ENCODE results near the gene DIAPH2.
"Not testable (repeated sequence)": the region's sequence is repeated elsewhere in the genome, so short reads cannot be mapped to it uniquely, and the experiment has no call there.

Gene DIAPH2

DNA sequence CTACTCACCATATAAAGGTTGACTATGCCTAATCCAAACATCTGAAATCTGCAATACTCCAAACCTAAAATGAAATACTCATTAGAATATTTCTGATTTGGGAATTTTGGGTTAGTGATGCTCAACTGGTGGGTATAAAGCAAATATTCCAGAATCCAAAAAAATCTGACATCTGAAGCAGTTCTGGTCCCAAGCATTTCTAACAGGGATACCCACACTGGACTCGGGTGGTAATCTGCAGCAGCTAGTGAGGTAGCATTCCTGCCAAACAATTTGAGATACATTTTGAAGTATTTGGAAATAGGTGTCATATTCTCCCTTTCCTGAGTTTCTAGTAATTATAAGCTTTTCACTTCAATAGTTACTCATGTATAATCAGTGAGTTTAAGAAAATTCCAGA lies 149.5 kb downstream of the DIAPH2 start:
- DNase-seq: no peak

DNA sequence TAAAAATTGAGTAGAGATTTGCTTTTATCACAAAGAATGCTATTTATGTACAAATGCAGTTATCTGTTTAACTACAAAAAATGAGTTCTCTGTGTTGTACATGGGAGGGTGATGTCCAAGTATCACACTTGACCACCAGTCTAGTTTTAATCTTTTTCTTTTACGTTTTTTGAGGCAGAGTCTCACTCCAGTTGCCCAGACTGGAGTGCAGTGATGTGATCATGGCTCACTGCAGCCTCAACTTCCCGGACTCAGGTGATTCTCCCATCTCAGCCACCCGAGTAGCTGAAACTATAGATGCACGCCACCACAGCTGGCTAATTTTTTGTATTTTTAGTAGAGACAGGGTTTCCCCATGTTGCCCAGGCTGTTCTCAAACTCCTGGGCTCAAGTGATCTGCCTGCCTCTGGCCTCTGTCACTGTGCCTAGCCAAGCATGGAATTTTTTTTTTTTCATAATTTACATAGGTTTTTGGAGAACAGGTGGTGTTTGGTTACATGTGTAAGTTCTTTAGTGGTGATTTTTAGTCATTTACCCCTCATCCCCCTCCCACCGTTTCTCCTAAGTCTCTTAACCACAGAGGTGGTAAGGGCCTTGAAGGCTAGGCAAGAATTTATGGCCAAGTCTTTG lies 151.1 kb downstream of the DIAPH2 start:
- DNase-seq: no peak

- peak; percentile 20 for DNase-seq
These were observed 153.2 kb downstream of the DIAPH2 start for GRCh38 chrX:96837808-96838207.

- DNase-seq: no peak
These were observed 153.9 kb downstream of the DIAPH2 start for GRCh38 chrX:96838537-96838936.

GRCh38 chrX:96841325-96841724 lies 156.7 kb downstream of the DIAPH2 start:
- DNase-seq: no peak

DNA sequence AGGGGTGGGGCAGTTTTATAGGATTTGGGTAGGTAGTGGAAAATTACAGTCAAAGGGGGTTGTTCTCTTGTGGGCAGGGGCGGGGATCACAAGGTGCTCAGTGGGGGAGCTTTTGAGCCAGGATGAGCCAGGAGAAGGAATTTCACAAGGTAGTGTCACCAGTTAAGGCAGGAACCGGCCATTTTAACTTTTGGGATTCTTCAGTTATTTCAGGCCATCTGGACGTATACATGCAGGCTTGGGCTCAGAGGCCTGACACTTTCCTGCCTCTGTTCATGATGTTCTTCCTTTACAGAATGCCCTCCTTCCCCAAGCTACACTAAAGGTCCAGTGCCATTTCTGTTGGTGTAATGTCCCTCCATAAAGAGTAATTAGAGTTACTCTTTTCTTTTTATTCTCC lies 157.2 kb downstream of the DIAPH2 start:
- DNase-seq: not testable (repeated sequence)

DNA sequence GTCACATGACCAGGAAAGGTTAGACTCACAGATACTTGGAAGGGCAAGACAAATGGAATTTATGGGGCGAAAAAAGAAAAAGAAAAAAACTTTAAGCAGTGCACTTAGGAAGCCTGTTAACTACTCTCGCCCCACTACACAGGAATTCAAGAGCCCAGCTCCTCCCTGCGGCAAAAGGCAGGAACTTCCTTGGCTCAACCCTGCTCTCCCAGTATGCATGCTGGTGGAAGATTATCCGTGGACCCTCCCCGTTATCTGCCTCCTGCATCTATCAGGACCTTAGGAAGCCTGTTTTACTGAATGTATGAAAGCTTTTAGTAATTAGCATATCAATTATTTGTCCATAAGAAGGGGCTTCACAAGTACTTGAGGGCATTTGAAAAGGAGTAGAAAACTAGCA lies 158.9 kb downstream of the DIAPH2 start:
- DNase-seq: peak; percentile 18

DNA sequence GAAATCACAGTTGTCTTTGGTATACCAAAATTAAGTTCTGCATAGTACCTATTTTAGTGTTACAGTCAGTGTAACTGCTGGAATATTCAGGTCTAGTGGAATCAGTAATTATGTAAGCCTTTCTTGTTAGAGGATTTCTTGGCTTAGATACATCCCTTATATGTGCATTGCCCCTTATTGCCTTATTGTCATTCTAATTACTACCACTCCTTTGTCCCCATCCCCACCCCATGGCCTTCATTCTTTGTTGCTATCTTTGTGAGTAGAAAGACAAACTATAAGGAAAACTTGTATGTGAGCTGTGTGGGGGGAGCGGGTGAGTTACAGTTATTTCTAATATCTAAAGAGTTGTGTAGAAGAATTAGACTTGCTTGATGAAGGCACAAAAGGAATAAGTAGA lies 162.2 kb downstream of the DIAPH2 start:
- no peak for DNase-seq

DNA sequence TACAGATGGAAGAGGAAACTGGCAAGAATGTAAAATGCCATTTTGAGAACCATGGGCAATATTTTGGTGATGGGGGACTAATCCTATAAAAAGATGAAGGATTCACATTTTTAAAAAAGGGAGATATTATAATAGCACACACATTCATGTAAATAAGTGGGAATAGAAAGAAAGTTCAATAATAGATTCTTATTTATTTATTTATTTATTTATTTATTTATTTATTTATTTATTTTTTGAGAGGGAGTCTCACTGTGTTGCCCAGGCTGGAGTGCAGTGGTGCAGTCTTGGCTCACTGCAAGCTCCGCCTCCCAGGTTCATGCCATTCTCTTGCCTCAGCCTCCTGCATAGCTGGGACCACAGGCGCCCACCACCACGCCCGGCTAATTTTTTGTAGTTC lies 174.8 kb downstream of the DIAPH2 start:
- DNase-seq: not testable (repeated sequence)

- DNase-seq: no peak
These were observed 176.6 kb downstream of the DIAPH2 start for GRCh38 chrX:96861218-96861617.

DNA sequence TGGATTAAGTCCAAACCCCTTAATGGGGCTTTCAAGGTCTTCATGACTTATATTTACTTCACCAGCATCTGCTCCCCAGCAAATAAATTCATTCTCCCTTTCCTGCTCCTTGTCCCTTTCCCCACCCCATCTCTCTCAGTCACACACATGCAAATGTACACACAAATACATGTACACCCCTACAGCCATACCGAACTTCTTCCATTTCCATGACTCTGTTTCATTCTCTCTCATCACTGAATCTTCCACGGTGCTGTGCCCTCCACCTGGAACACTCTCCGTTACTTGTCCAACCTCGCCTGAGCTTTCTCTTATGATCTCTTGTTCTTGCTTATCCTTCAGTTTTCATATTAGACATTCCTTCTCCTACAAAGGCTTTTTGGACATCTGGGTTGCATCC lies 177.0 kb downstream of the DIAPH2 start:
- DNase-seq: peak; percentile 12

- DNase-seq: no peak
These were observed 199.0 kb downstream of the DIAPH2 start, which contains the start of gene RPA4 for GRCh38 chrX:96883608-96884007. RPA4 (plus strand) TSS chrX:96883908; CDS start chrX:96884311, 403 bp downstream.

GRCh38 chrX:96884027-96884426 lies 199.4 kb downstream of the DIAPH2 start:
- DNase-seq: no peak

DNA sequence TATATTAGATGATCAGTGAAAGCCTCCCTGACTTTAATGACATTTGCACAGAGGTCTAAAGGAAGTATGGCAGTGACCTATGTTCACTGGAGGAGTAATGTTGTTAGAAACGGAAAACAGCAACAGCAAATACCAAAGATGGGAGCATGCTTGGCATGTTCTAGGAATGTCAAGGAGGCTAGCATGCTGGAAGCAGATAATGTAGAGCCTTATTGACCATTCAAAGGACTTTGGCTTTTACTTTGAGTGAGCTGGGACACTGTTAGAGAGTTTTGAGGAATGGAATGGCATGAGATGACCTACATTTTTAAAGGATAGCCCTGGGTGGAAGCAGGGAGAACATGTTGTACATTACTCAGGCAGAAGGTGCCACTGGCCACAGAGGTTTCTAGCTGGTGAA lies 205.1 kb downstream of the DIAPH2 start:
- no peak for DNase-seq

DNA sequence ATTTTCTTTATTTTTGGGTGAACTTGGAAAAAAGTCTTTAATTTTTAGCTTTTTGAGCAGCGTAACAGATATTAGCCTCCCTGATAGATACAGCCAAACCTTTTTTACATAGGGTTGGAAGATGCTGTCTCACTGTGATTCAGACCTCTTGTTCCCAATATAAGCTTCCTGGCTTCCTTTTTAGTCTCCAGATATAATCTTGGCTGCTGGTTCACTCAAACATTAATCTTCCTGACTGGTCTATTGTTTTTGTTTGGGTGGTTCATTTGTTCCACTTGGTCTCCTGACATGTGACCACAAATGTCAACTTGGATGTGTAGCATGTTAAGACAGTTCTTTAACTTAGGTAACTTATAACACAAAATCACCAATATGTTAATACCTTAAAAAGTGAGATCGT lies 222.1 kb downstream of the DIAPH2 start:
- DNase-seq: peak; percentile 10

DNA sequence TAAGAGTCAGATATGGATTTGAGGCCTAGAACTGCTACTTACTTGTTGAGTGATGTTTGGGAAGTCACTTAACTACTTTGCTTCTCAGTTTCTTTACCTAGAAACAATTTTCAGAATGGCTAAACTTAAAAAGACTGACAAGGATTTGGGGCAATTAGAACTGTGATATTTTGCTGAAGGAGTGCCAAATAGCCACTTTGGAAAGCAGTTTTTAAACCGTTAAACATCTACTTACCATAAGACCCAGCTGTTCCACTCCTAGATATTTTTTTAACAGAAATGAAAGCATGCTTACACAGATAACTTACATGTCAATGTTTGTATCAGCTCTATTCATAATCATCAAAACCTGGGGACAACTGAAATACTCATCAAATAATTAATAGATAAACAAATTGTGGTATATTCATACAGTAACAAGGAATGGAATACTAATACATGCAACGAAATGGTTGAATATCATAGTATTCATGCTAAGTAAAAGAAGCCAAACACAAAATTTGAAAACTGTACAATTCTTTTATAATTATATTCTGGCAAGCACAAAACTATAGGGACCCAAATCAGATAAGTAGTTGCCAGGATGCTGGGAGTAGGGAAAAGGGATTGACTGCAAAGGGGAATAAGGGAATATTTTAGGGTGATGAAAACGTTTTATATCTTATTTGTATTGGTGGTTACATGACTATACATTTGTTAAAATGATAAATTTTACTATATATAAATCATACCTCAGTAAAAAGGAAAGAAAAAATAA lies 223.1 kb downstream of the DIAPH2 start:
- no peak for DNase-seq

GRCh38 chrX:96909291-96909690 lies 224.6 kb downstream of the DIAPH2 start:
- DNase-seq: peak; percentile 15

DNA sequence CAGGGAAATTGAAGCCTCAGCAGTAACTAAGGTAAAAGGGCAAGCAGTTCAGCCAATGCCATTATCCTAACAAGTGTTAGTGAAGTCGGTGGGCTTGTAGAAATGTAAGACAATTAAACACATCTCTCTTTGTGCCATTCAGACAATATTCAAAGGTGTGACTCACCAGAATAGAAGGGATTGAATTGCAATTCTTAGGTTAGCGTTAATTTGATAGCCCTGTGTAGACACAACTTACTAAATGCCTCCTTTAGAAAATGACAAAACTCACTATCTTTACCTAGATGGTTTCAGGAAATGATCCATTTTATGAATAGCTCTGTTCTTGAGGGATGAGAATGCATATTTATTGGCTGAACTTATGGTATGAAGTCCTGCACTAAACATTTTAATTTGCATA lies 234.2 kb downstream of the DIAPH2 start:
- DNase-seq: no peak

DNA sequence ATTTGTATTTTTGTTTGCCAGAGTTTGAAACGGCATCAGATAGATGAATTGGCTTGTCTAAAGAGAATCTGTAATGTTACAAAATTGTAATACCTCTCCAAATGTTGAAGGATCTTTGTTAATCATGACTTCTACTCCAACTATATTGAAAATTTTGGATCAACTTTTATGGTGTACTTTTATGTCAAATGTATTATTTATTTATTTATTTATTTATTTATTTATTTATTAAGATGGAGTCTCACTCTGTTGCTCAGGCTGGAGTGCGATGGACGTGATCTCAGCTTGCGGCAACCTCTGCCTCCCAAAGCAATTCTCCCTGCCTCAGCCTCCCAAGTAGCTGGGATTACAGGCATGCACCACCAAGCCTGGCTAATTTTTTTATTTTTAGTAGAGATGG lies 235.0 kb downstream of the DIAPH2 start:
- DNase-seq: no peak

DNA sequence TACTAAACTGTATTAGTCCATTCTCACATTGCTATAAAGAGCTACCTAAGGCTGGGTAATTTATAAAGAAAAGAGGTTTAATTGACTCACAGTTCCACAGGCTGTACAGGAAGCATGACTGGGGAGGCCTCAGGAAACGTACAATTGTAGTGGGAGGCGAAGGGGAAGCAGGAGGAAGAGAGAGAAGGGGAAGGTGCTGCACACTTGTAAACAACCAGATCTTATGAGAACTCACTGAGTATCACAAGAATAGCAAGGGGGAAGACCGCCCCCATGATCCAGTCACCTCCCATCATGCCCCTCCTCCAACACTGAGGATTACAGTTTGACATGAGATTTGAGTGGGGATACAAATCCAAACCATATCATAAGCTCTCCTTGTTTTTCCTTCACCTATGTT lies 239.9 kb downstream of the DIAPH2 start:
- no peak for DNase-seq

DNA sequence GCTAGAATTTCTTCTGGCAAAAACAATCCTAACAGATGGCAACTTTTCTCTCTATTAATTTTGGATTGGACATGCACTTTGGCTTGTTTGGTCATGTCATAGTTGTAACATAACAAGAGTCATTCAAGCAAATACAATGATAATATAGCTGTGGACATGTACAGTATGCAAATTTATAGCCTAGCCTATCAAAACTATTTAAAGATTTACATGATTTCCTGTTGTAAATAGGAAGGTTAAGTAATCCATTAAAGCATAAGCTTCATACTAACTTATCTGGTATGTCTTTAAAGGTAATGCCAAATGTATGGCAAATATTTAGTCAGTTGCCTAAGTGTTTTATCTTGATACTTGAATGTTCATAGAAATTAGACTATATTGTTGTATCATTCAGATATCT lies 244.4 kb downstream of the DIAPH2 start:
- DNase-seq: no peak

DNA sequence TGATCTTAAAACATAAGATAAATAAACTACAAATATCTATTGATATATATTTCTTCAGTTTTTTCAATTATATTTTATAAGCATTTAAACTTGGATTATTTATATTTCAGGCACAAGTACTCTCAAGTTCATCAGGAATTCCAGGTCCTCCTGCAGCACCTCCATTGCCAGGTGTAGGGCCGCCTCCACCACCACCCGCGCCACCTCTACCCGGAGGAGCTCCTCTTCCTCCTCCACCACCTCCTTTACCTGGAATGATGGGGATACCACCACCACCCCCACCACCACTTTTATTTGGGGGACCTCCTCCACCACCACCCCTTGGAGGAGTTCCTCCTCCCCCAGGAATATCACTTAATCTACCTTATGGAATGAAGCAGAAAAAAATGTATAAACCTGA lies 273.1 kb downstream of the DIAPH2 start:
- no peak for DNase-seq

- no peak for DNase-seq
These were observed 287.2 kb downstream of the DIAPH2 start for GRCh38 chrX:96971812-96972211.

DNA sequence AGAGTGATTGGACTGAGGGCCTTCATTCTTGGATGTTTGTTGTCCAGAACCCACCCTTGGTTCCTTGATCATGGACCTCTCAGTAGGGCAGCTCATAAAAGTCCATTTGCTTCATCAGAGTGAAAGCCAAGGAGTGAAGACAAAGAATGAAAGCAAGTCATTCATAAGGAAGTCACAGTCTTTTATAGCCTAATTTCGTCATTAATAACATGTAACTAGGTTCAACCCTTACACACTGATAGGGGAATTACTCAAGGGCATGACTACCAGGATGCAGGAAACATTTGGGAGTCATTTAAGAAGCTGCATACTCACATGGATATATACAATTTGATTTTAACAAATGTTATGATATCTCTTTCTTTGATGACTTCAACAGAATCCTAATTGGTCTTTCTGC lies 294.3 kb downstream of the DIAPH2 start:
- DNase-seq: no peak

GRCh38 chrX:96979766-96980165 lies 295.1 kb downstream of the DIAPH2 start:
- no peak for DNase-seq

All from fibroblast of upper back skin (primary cell).